Stomach (tissue), 4 donors: ENCODE results near the gene ABAT.

Experiments used
- POLR2A ChIP-seq, 4 donors: fragments of 450-650 bp; IDR thresholded peaks; one replicate each; pipeline ENCODE4 v1.6.1; 2016; ENCODE audit warnings: antibody characterized with exemption in 4 of 4, control low read depth in 2 of 4, mild to moderate bottlenecking in 1 of 4, moderate library complexity in 1 of 4
- POLR2AphosphoS5 ChIP-seq, 3 donors: sonication (generic); formaldehyde crosslinking; IDR thresholded peaks; one replicate each; pipeline ENCODE4 v1.6.1; 2016; ENCODE audit warnings: antibody characterized with exemption in 3 of 3
- TF ChIP-seq, protein P1 (sequence below), 7 experiments: fragments of 450-650 bp in 4 of 7; fragments of 200-600 bp in 3 of 7; sonication (generic) in 3 of 7; IDR thresholded peaks; one replicate each; pipeline ENCODE4 v1.5.1; 2016 to 2019; ENCODE audit warnings: antibody characterized with exemption in 7 of 7, control low read depth in 2 of 7, mild to moderate bottlenecking in 1 of 7

DNA sequence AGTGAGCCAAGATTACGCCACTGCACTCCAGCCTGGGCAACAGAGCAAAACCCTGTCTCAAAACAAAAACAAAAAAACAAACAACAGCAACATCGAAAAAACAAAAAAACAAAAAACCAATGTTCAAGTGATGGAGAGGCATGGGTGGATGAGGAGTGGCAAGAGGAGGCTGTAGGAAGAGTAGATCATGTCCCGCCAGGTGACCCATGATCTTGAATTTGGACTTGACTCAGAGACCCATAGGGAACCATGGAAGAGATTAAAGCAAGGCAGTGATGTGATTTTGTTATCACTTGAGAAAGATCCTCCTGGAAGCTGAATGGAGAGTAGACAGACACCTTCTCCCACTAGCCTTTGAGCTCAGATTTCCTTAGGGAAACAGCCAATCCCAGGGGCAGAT, 11.2 kb downstream of the ABAT start:
- TF ChIP-seq, protein P1, sequence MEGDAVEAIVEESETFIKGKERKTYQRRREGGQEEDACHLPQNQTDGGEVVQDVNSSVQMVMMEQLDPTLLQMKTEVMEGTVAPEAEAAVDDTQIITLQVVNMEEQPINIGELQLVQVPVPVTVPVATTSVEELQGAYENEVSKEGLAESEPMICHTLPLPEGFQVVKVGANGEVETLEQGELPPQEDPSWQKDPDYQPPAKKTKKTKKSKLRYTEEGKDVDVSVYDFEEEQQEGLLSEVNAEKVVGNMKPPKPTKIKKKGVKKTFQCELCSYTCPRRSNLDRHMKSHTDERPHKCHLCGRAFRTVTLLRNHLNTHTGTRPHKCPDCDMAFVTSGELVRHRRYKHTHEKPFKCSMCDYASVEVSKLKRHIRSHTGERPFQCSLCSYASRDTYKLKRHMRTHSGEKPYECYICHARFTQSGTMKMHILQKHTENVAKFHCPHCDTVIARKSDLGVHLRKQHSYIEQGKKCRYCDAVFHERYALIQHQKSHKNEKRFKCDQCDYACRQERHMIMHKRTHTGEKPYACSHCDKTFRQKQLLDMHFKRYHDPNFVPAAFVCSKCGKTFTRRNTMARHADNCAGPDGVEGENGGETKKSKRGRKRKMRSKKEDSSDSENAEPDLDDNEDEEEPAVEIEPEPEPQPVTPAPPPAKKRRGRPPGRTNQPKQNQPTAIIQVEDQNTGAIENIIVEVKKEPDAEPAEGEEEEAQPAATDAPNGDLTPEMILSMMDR (IDR thresholded peaks at IDR 0.05), result no peak
- TF ChIP-seq POLR2AphosphoS5 (IDR thresholded peaks at IDR 0.05), result no peak
- no peak for TF ChIP-seq POLR2A (IDR thresholded peaks at IDR 0.05)
